ENCODE results near the gene MAG. TPM values are rescaled to one million over a fixed set of nuclear protein-coding genes. Genes with fewer than 3 reads are reported as not detected.

The MAG gene
- total RNA-seq, 1 donor from 2014 or later, result not detected

GRCh38 chr19:35347171-35347929, 55.4 kb downstream of the MAG start, which contains the start of gene FFAR1:
Gene FFAR1, plus strand, starts transcription at chr19:35347902. Its CDS starts 3,650 bp downstream, at chr19:35351552.
- H3K27me3 Mint-ChIP-seq (ENCODE audit: unreplicated experiment), result peaks cover 10% of the 10 kb centered on the region
- no peaks in the 10 kb centered on the region for H3K4me1 Mint-ChIP-seq (ENCODE audit: unreplicated experiment)
- H3K4me3 Mint-ChIP-seq (ENCODE audit: unreplicated experiment), result no peak within 1 kb of the TSS
- peak; percentile 44 for DNase-seq (ENCODE audit: extremely low spot score, unreplicated experiment)
- H3K27ac Mint-ChIP-seq (ENCODE audit: unreplicated experiment), result no peak within 1 kb of the TSS
- no peaks in the 10 kb centered on the region for H3K9me3 Mint-ChIP-seq (ENCODE audit: unreplicated experiment)
- H3K36me3 Mint-ChIP-seq (ENCODE audit: unreplicated experiment), result no peaks in the 10 kb centered on the region
- no peak for TF ChIP-seq CTCF (IDR thresholded peaks at IDR 0.05)

GRCh38 chr19:35347930-35348298, 56.0 kb downstream of the MAG start:
- peaks cover 8% of the 10 kb centered on the region for H3K27me3 Mint-ChIP-seq (ENCODE audit: unreplicated experiment)
- H3K4me1 Mint-ChIP-seq (ENCODE audit: unreplicated experiment), result no peaks in the 10 kb centered on the region
- H3K9me3 Mint-ChIP-seq (ENCODE audit: unreplicated experiment), result no peaks in the 10 kb centered on the region
- H3K27ac Mint-ChIP-seq (ENCODE audit: unreplicated experiment), result no peak overlapping the region
- no peaks in the 10 kb centered on the region for H3K36me3 Mint-ChIP-seq (ENCODE audit: unreplicated experiment)
- H3K4me3 Mint-ChIP-seq (ENCODE audit: unreplicated experiment), result no peak overlapping the region
- TF ChIP-seq CTCF (IDR thresholded peaks at IDR 0.05), result no peak
- no peak for DNase-seq (ENCODE audit: extremely low spot score, unreplicated experiment)

- peak; percentile 68 for DNase-seq (ENCODE audit: extremely low spot score, unreplicated experiment)
- TF ChIP-seq CTCF (IDR thresholded peaks at IDR 0.05), result no peak
- Mint-ChIP-seq H3K4me1 (ENCODE audit: unreplicated experiment) (no peaks in the 10 kb centered on the region), H3K4me3 (ENCODE audit: unreplicated experiment) (no peak overlapping the region), H3K36me3 (ENCODE audit: unreplicated experiment) (no peaks in the 10 kb centered on the region), H3K9me3 (ENCODE audit: unreplicated experiment) (no peaks in the 10 kb centered on the region), H3K27me3 (ENCODE audit: unreplicated experiment) (peaks cover 11% of the 10 kb centered on the region), H3K27ac (ENCODE audit: unreplicated experiment) (no peak overlapping the region)
These were observed 57.1 kb downstream of the MAG start for GRCh38 chr19:35348911-35349611.

- Mint-ChIP-seq H3K36me3 (ENCODE audit: unreplicated experiment) (no peaks in the 10 kb centered on the region), H3K9me3 (ENCODE audit: unreplicated experiment) (no peaks in the 10 kb centered on the region), H3K4me3 (ENCODE audit: unreplicated experiment) (no peak overlapping the region), H3K27me3 (ENCODE audit: unreplicated experiment) (peaks cover 11% of the 10 kb centered on the region), H3K4me1 (ENCODE audit: unreplicated experiment) (no peaks in the 10 kb centered on the region), H3K27ac (ENCODE audit: unreplicated experiment) (no peak overlapping the region)
- no peak for TF ChIP-seq CTCF (IDR thresholded peaks at IDR 0.05)
- DNase-seq (ENCODE audit: extremely low spot score, unreplicated experiment), result peak; percentile 85
These were observed 57.9 kb downstream of the MAG start for GRCh38 chr19:35349614-35350521.

All from osteocyte (in vitro differentiated cells).